DOHH2 (cell line): ENCODE measurements around the gene ENTPD7.

Experiments
- H3F3A ChIP-seq: fragments of 200-600 bp; sonication (generic), shearing (Covaris generic); 2 replicates; pipeline ENCODE4 v1.6.0; 2016; ENCODE audit warnings: antibody characterized with exemption, mild to moderate bottlenecking; ENCODE audit not compliant: control insufficient read depth, insufficient read depth
- H3K27ac ChIP-seq: fragments of 200-600 bp; sonication (generic); 2 replicates; pipeline ENCODE4 v1.5.1; 2014; ENCODE audit warnings: low read depth, mild to moderate bottlenecking, low read length, moderate library complexity
- H3K27me3 ChIP-seq: fragments of 200-600 bp; sonication (generic); 2 replicates; pipeline ENCODE4 v1.6.1; 2014; ENCODE audit warnings: mild to moderate bottlenecking, low read length, mixed read lengths; ENCODE audit not compliant: control insufficient read depth
- H3K36me3 ChIP-seq: fragments of 200-600 bp; sonication (generic); 2 replicates; pipeline ENCODE4 v1.6.1; 2014; ENCODE audit warnings: mild to moderate bottlenecking, low read length, moderate library complexity, mixed read lengths; ENCODE audit not compliant: control insufficient read depth
- H3K4me1 ChIP-seq: fragments of 200-600 bp; sonication (generic); 2 replicates; pipeline ENCODE4 v1.6.1; 2014; ENCODE audit warnings: mild to moderate bottlenecking, low read length, mixed read lengths; ENCODE audit not compliant: control insufficient read depth
- H3K4me2 ChIP-seq: fragments of 200-600 bp; sonication (generic); 2 replicates; pipeline ENCODE4 v1.6.0; 2014; ENCODE audit warnings: mild to moderate bottlenecking, low read length, moderate library complexity
- H3K4me3 ChIP-seq: fragments of 200-600 bp; sonication (generic); 2 replicates; pipeline ENCODE4 v1.5.1; 2014; ENCODE audit warnings: mild to moderate bottlenecking, low read length, mixed read lengths
- H3K79me2 ChIP-seq: fragments of 200-600 bp; sonication (generic); 2 replicates; pipeline ENCODE4 v1.6.1; 2014; ENCODE audit warnings: mild to moderate bottlenecking, low read length, mixed read lengths; ENCODE audit not compliant: control insufficient read depth
- H3K9me2 ChIP-seq: fragments of 200-600 bp; sonication (generic); replicated peaks from 2 replicates; pipeline ENCODE4 v1.6.1; 2014; ENCODE audit warnings: mild to moderate bottlenecking, low read length, mixed read lengths; ENCODE audit not compliant: control insufficient read depth
- H3K9me3 ChIP-seq: fragments of 200-600 bp; sonication (generic); 2 replicates; pipeline ENCODE4 v1.6.1; 2014; ENCODE audit warnings: antibody characterized with exemption, low read length, mixed read lengths; ENCODE audit not compliant: control insufficient read depth, insufficient read depth
- H4K20me1 ChIP-seq: fragments of 200-600 bp; sonication (generic); 2 replicates; pipeline ENCODE4 v1.6.0; 2014; ENCODE audit warnings: low read depth, mild to moderate bottlenecking, antibody characterized with exemption, low read length, moderate library complexity; ENCODE audit not compliant: control insufficient read depth, insufficient read depth
- EZH2phosphoT487 ChIP-seq: fragments of 200-600 bp; sonication (generic); IDR thresholded peaks from 2 replicates; pipeline ENCODE4 v1.6.1; 2017; ENCODE audit warnings: borderline replicate concordance, mild to moderate bottlenecking, antibody characterized with exemption, low read length, moderate library complexity, mixed read lengths
- TF ChIP-seq, protein P1 (sequence below): fragments of 200-600 bp; sonication (generic); IDR thresholded peaks from one replicate; pipeline ENCODE4 v1.5.1; 2014; ENCODE audit warnings: antibody characterized with exemption, mild to moderate bottlenecking, low read depth, low read length; ENCODE audit not compliant: poor library complexity, severe bottlenecking

Gene ENTPD7

DNA sequence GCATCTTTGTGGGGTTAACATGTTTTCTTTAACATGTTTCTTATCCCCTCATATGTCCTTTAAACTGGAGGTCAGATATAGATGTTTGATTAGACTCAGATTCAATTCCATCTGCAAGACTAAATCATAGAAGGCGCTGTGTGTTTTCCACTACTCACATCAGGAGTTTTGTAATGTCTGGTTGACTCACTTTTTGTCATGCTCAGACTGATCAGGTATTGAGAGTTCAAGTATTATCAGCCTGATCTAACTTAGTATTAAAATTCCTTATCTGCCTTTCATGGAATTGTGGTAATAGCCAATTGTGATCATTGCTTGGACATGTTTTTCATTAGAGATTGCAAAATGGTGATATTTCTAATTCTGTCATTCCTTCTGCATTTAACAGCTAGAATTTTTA is 30.2 kb downstream of the ENTPD7 start:
- no peaks in the 10 kb centered on the region for H3K79me2 ChIP-seq
- H3F3A ChIP-seq: no peaks in the 10 kb centered on the region
- no peaks in the 10 kb centered on the region for H3K9me2 ChIP-seq
- H3K27ac ChIP-seq: no peak overlapping the region
- peaks cover 11% of the 10 kb centered on the region for H3K4me1 ChIP-seq
- TF ChIP-seq, protein P1, sequence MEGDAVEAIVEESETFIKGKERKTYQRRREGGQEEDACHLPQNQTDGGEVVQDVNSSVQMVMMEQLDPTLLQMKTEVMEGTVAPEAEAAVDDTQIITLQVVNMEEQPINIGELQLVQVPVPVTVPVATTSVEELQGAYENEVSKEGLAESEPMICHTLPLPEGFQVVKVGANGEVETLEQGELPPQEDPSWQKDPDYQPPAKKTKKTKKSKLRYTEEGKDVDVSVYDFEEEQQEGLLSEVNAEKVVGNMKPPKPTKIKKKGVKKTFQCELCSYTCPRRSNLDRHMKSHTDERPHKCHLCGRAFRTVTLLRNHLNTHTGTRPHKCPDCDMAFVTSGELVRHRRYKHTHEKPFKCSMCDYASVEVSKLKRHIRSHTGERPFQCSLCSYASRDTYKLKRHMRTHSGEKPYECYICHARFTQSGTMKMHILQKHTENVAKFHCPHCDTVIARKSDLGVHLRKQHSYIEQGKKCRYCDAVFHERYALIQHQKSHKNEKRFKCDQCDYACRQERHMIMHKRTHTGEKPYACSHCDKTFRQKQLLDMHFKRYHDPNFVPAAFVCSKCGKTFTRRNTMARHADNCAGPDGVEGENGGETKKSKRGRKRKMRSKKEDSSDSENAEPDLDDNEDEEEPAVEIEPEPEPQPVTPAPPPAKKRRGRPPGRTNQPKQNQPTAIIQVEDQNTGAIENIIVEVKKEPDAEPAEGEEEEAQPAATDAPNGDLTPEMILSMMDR: no peak
- no peak for TF ChIP-seq EZH2phosphoT487
- H3K9me3 ChIP-seq: no peaks in the 10 kb centered on the region
- H4K20me1 ChIP-seq: no peaks in the 10 kb centered on the region
- no peaks in the 10 kb centered on the region for H3K36me3 ChIP-seq
- H3K4me2 ChIP-seq: no peak overlapping the region
- H3K27me3 ChIP-seq: no peaks in the 10 kb centered on the region
- no peak overlapping the region for H3K4me3 ChIP-seq

DNA sequence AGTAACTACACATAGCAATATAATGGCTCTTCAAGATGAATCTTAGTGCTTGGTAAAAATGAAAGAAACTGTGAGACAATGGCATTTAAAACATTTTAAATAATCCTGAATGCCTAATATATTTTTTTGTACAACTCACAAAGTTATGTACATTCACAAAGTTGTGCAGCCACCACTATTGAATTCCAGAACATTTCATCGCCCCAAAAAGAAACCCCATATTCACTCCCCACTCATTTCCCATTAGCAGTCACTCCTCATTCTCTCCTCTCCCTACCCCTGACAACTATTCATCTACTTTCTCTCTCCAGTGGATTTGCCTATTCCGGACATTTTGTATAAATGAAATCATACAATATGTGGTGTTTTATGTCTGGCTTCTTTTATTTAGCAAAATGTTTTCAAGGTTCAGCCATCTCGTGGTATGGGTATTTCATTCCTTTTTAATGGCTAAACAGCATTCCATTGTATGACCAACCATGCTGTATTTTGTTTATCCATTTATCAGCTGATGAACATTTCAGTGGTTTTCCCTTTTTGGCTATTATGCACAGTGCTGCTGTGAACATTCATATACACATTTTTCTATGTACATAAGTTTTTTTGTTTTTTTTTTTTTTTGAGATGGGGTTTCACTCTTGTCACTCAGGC is 34.7 kb downstream of the ENTPD7 start:
- TF ChIP-seq EZH2phosphoT487: no peak
- TF ChIP-seq, protein P1: no peak

DNA sequence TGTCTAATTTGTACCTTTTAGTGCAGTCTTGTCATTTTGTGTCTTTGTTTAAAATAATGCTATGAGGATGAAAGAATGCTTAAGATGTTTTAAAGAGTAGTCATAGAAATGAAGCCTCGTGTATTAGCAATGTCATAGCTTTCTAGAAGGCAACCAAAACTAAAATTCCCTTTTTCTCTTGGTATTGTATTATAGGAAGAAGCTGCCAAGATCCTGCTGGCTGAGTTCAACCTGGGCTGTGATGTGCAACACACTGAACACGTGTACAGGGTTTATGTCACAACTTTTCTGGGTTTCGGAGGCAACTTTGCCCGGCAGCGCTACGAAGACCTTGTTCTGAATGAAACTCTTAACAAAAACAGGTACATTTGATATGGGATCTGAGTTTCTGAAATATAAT is 36.5 kb downstream of the ENTPD7 start:
- H3K4me2 ChIP-seq: no peak overlapping the region
- H3K27me3 ChIP-seq: no peaks in the 10 kb centered on the region
- no peaks in the 10 kb centered on the region for H3F3A ChIP-seq
- H3K4me1 ChIP-seq: no peaks in the 10 kb centered on the region
- H3K9me3 ChIP-seq: no peaks in the 10 kb centered on the region
- H3K79me2 ChIP-seq: no peaks in the 10 kb centered on the region
- no peaks in the 10 kb centered on the region for H3K9me2 ChIP-seq
- H3K36me3 ChIP-seq: no peaks in the 10 kb centered on the region
- no peak overlapping the region for H3K27ac ChIP-seq
- no peak overlapping the region for H3K4me3 ChIP-seq
- TF ChIP-seq EZH2phosphoT487: no peak
- TF ChIP-seq, protein P1: no peak
- no peaks in the 10 kb centered on the region for H4K20me1 ChIP-seq

More for the DNA sequence above, 34.7 kb downstream of the ENTPD7 start:
- Histone ChIP-seq H3F3A (no peaks in the 10 kb centered on the region), H3K4me1 (no peaks in the 10 kb centered on the region), H3K9me2 (no peaks in the 10 kb centered on the region), H3K36me3 (no peaks in the 10 kb centered on the region), H3K4me2 (no peak overlapping the region), H4K20me1 (no peaks in the 10 kb centered on the region), H3K27ac (no peak overlapping the region), H3K9me3 (no peaks in the 10 kb centered on the region), H3K27me3 (no peaks in the 10 kb centered on the region), H3K79me2 (no peaks in the 10 kb centered on the region), H3K4me3 (no peak overlapping the region)
